Astrocyte of the spinal cord (primary cell): ENCODE measurements around the gene CFAP141.
A peak's percentile ranks its signal among the peaks of the same experiment; 100 is the strongest.

ENCODE experiments used
- DNase-seq: peaks from one replicate; pipeline ENCODE4 v3.0.0; 2011; ENCODE audit warnings: low read depth, low spot score
- H3K4me3 ChIP-seq: 2 replicates; pipeline ENCODE4 v1.5.1; 2011; ENCODE audit warnings: low read depth, mild to moderate bottlenecking, low read length, moderate library complexity
- CTCF ChIP-seq: IDR thresholded peaks from 2 replicates; pipeline ENCODE4 v1.5.1; 2012; ENCODE audit warnings: low read depth, mild to moderate bottlenecking, low read length, inconsistent platforms
- in situ Hi-C: cut with HindIII; loops from 2 replicates; pipeline ENCODE4 v1.10.0; 2017; ENCODE audit warnings: low sequenced_read_pairs

Gene CFAP141

GRCh38 chr1:154192476-154192875, 13.7 kb downstream of the CFAP141 start:
- DNase-seq = no peak
- H3K4me3 ChIP-seq = no peak overlapping the region
- no peak for TF ChIP-seq CTCF
- in situ Hi-C loops = no loop called here

GRCh38 chr1:154191990-154192461, 14.1 kb downstream of the CFAP141 start, which contains the start of gene TPM3:
TPM3 (minus strand) TSS chr1:154192100; CDS start chr1:154192018, 82 bp downstream.
- DNase-seq = no peak
- TF ChIP-seq CTCF = no peak
- H3K4me3 ChIP-seq = no peak within 1 kb of the TSS
- in situ Hi-C loops = no loop called here

GRCh38 chr1:154190550-154190949, 15.6 kb downstream of the CFAP141 start:
- no peak for TF ChIP-seq CTCF
- in situ Hi-C loops = no loop called here
- H3K4me3 ChIP-seq = no peak overlapping the region
- DNase-seq = peak; percentile 47

GRCh38 chr1:154186852-154187501, 19.2 kb downstream of the CFAP141 start:
- in situ Hi-C loops = no loop called here
- DNase-seq = no peak
- H3K4me3 ChIP-seq = no peak overlapping the region
- no peak for TF ChIP-seq CTCF

GRCh38 chr1:154186177-154186576, 20.0 kb downstream of the CFAP141 start:
- in situ Hi-C loops = no loop called here
- DNase-seq = peak; percentile 35
- peak; percentile 43 for TF ChIP-seq CTCF
- H3K4me3 ChIP-seq = no peak overlapping the region

- H3K4me3 ChIP-seq = peak overlapping the region; percentile 96
- in situ Hi-C loops = no loop called here
- DNase-seq = peak; percentile 96
- TF ChIP-seq CTCF = no peak
These were observed 22.9 kb downstream of the CFAP141 start for GRCh38 chr1:154183046-154183915.
